Subcutaneous adipose tissue (tissue), 4 donors: Measurements from ENCODE around the gene CFAP58. TPM values are rescaled to one million over a fixed set of nuclear protein-coding genes. Genes with fewer than 3 reads are reported as not detected.

ENCODE experiments used
- total RNA-seq, 4 donors: library from RNA; depleted of rRNA; stranded (reverse); fragments of >200 nt; gene quantifications; one replicate each; pipeline ENCODE4 v1.1.0, GENCODE V29; 2016
- TF ChIP-seq, protein P1 (sequence below): fragments of 450-650 bp; IDR thresholded peaks from one replicate; pipeline ENCODE4 v1.5.1; 2016; ENCODE audit warnings: low read depth, mild to moderate bottlenecking, control low read depth, antibody characterized with exemption, moderate library complexity

Gene CFAP58
- total RNA-seq, 4 donors from 2014 or later = 0.16 to 0.66 (median 0.26) TPM

DNA sequence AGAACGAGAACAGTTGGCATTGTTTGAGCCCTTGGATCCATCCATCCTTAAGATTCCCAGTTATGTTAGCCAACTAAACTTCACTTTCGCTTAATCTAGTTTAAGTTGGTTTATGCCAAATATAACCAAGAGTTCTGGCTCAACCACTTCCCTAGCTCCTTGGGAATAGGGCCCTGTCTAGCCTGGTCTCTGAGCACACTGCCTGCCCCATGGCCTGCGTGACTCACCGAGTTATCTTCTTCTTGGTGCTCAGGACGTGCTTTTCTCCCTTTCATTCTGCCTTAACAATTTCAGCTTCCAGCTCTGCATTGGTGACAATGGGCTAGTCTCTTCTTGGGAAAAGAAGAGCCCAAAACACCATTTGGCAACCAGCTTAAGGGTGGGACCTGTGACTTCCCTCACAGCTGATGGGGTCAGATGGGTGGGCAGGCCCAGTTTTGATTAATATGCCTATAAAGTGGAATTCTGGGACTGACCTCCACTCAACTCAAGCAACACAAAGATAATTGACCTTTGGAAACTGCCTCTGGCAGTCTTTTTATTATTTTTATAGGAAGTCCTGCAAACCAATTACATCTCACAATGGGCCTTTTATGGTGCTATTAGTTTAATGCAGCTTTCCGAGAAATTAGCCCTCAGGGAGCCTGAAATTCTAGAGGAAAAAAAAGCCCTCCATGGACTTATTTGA is 126.4 kb downstream of the CFAP58 start:
- TF ChIP-seq, protein P1, sequence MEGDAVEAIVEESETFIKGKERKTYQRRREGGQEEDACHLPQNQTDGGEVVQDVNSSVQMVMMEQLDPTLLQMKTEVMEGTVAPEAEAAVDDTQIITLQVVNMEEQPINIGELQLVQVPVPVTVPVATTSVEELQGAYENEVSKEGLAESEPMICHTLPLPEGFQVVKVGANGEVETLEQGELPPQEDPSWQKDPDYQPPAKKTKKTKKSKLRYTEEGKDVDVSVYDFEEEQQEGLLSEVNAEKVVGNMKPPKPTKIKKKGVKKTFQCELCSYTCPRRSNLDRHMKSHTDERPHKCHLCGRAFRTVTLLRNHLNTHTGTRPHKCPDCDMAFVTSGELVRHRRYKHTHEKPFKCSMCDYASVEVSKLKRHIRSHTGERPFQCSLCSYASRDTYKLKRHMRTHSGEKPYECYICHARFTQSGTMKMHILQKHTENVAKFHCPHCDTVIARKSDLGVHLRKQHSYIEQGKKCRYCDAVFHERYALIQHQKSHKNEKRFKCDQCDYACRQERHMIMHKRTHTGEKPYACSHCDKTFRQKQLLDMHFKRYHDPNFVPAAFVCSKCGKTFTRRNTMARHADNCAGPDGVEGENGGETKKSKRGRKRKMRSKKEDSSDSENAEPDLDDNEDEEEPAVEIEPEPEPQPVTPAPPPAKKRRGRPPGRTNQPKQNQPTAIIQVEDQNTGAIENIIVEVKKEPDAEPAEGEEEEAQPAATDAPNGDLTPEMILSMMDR = no peak

DNA sequence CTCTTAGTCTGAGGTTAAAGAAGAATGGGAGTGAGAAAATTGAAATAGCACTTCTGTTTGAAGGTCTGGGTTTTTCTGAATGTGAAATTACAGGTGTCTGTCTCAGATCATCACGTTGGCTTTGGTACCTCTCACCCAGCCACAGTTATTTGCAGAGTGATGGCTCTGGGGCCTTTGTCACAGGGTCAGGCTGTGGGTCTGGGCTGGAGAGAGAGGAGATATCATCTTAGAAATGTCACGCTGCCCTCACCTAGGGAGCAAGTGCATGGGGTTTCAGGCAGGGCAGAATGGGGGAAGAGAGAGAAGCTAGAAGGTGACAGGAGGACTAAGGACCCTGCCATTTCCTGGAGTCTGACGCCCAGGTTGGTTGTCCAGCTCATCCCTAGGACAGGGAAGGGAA is 127.2 kb downstream of the CFAP58 start:
- TF ChIP-seq, protein P1 = no peak

DNA sequence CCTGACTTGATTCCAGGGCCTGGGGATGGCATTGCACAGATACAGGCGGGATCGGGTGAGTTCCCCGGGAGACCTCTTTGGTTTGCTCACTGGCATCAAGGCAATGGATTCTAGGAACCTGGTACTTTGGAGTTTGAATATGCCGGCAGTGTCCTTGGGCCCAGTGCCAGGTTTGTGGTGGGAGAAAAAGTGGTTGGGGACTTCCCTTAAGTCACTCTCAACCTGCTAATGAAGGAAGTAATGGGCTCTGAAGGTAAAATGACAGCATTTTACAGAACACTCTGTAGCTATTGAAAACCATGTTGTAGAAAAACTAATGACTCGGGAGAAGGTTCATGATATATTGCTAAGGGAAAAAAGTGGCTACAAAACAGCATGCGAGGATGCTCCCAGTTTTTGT is 129.9 kb downstream of the CFAP58 start:
- TF ChIP-seq, protein P1 = no peak

DNA sequence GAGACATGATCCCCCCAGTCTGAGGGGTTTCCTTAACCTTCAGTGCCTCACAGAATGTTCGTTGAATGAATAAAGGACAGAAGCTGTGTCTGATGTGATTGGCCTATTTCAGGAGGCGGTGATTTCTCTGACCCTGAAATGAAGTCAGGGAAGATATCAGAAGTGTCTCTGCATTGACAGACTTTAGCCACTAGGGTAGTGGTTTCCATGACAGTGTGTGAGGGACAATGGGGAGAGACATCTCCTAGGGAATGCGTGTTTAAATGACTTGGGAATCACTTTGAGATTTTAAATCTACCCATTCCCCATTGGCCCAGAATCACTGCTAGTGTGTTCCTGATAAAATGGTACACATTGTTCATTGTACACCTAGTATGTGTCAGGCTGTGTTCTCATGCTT is 132.0 kb downstream of the CFAP58 start:
- TF ChIP-seq, protein P1 = no peak

DNA sequence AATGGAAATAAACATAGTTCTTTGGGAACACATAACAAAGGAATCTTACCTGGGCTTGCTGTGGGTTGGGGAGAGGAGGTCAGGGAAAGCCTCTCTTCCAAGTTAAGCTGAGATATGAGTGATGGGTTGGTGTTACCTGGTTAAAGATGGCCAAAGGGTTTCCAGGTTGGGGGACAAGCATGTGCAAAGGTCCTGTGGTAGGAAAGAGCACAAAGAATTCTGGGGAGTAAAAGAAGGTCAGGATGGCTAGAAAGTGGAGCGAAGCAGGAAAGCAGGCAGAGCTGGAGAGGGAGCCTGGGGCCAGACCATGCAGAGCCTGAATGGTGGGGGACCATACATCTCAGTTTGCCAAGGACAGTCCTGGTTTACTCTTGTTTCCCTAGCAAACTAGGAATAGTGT is 133.2 kb downstream of the CFAP58 start:
- TF ChIP-seq, protein P1 = no peak

DNA sequence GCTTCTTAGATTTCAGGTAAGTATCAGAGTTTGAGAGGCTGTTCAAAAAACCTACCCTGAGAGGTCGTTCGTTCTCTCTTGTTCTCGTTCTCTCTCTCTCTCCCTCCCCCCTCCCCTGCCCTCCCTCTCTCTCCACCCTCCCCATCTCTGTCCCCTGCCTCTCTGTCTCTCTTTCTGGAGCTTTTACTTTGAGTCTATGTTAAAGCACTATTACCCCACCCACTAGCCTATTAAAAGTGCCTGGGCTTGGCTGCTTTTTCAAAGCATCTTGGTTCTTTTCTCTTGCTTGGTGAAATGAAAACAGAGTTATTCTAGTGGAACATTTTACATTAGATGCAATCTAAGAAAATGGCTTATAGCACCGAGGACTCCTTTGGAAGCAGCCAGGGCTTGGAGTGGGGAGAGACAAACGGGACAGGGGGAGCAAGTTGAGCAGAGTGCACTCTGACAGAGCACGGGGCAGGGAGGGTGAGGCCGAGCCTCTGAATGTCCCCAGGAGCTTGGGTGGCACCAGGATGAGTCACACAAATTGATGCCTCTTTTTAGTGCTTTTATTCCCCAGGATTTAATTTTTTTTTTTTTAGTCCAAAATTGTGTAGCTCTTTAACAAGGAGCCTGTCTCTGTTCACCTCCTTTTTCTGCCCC is 134.3 kb downstream of the CFAP58 start:
- TF ChIP-seq, protein P1 = no peak

DNA sequence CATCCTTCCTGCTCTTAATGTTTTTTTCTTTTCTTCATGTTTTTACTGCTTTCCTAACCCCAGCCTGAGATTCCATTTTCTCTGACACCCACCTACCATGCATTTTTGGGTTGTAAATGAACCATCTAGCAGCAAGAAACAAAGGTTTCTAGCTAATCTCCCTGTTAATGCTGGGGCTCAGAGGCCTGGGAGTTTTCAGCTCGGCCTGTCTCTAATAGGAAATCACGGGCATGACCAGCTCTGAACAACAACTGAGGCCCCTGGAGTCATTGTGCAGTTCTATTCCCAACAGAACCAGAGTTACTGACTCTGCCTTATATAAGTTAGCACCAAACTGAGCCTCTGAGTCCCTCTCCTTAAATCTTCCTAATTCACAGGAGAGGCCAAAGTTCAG is 134.8 kb downstream of the CFAP58 start:
- TF ChIP-seq, protein P1 = no peak
